ENCODE results near the gene RAB40B. TPM values are rescaled to one million over a fixed set of nuclear protein-coding genes. Genes with fewer than 3 reads are reported as not detected.
"Not testable (repeated sequence)": the region's sequence is repeated elsewhere in the genome, so short reads cannot be mapped to it uniquely, and the experiment has no call there.

RAB40B gene
- total and polyA plus RNA-seq, 2 of the 13 experiments (the other 11 are each of a cell fraction or from before 2014, with no cell fraction given) = 6.2 to 6.5 TPM

DNA sequence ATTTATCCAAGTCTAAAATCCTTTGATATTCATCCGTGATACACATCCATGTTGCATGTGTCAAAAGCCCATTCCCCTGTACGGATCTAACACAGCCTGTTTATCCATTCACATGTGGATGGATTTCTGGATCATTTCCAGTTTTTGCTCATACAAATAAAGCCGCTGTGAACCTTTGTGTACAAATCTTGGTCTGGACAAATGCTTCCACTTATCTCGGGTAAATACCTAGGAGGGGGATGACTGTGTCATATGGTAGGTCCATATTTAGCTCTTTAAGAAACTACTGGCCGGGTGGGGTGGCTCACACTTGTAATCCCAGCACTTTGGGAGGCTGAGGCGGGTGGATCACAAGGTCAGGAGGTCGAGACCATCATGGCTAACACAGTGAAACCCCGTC lies 47.0 kb upstream of the RAB40B start:
- Histone ChIP-seq H3K36me3 (replicated peaks in 1 of 2; ENCODE audit: control insufficient read depth in 1 of 2, insufficient read depth in 2 of 2, low read length in 2 of 2) (peaks cover 12 to 31% of the 10 kb centered on the region in 2 experiments), H2AFZ (ENCODE audit: low read length) (no peak overlapping the region), H3K9ac (ENCODE audit: insufficient read depth, low read depth, low read length) (no peak overlapping the region), H3K9me3 (ENCODE audit: low read length) (peaks cover 9% of the 10 kb centered on the region), H3K4me1 (ENCODE audit: insufficient read depth, low read length) (peaks cover 18% of the 10 kb centered on the region), H3K27ac (ENCODE audit: extremely low read length, insufficient read depth, low read length) (no peak overlapping the region), H3K79me2 (ENCODE audit: insufficient read depth, low read length) (no peaks in the 10 kb centered on the region), H3K4me3 (replicated peaks in 1 of 3; ENCODE audit: insufficient read depth in 1 of 3, low read depth in 2 of 3, low read length in 3 of 3) (no peak overlapping the region), H4K20me1 (ENCODE audit: insufficient read depth, low read length) (no peaks in the 10 kb centered on the region), H3K4me2 (ENCODE audit: low read depth, low read length) (no peak overlapping the region), H3K27me3 (ENCODE audit: control insufficient read depth in 1 of 2, insufficient read depth in 2 of 2, low read length in 2 of 2) (no peaks in the 10 kb centered on the region)
- FAIRE-seq = no peak
- in situ Hi-C loops (cut with HindIII; ENCODE audit: extremely low pct_ligation_motif_present, low pct_unique_long_range_greater_than_20kb) (no loop called here), intact Hi-C loops (cut with micrococcal nuclease; ENCODE audit: unreplicated experiment) (no loop called here)
- ChIA-PET POLR2A (no interaction called here), CTCF (ENCODE audit: low intra/inter-chr PET ratio, low total read pairs) (no interaction called here)
- ATAC-seq = no peak
- WGBS (ENCODE audit: low lambda C conversion rate) = 75% methylated on average over 8 of the region's 8 CpGs
- TF ChIP-seq BHLHE40 (IDR thresholded peaks at IDR 0.05; ENCODE audit: low read length) = no peak
- 0 out of 2 replicates have a peak, but pooled peaks have one; percentile 42 for TF ChIP-seq GFI1 (CRISPR knock-in tag; IDR thresholded peaks at IDR 0.05; ENCODE audit: borderline replicate concordance)
- BruUV-seq (replicated peaks) = no TSS peak
- peak; percentile 30 for DNase-seq (ENCODE audit: low spot score)

DNA sequence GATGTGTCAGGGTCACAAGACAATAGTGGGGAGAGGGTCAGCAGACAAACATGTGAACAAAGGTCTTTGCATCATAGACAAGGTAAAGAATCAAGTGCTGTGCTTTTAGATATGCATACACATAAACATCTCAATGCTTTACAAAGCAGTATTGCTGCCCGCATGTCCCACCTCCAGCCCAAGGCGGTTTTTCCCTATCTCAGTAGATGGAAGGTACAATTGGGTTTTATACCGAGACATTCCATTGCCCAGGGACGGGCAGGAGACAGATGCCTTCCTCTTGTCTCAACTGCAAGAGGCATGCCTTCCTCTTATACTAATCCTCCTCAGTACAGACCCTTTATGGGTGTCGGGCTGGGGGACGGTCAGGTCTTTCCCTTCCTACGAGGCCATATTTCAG lies 46.2 kb upstream of the RAB40B start:
- Histone ChIP-seq H3K9me3 (ENCODE audit: low read length) (peaks cover 17% of the 10 kb centered on the region), H3K36me3 (replicated peaks in 1 of 2; ENCODE audit: control insufficient read depth in 1 of 2, insufficient read depth in 2 of 2, low read length in 2 of 2) (peaks cover 19 to 39% of the 10 kb centered on the region in 2 experiments), H3K4me1 (ENCODE audit: insufficient read depth, low read length) (peaks cover 26% of the 10 kb centered on the region)
- H3K4me2 ChIP-seq (ENCODE audit: low read depth, low read length); H3K27me3 ChIP-seq (ENCODE audit: control insufficient read depth in 1 of 2, insufficient read depth in 2 of 2, low read length in 2 of 2); DNase-seq (ENCODE audit: low spot score); H3K4me3 ChIP-seq (replicated peaks in 1 of 3; ENCODE audit: insufficient read depth in 1 of 3, low read depth in 2 of 3, low read length in 3 of 3); H2AFZ ChIP-seq (ENCODE audit: low read length); POLR2A ChIA-PET; ATAC-seq; H4K20me1 ChIP-seq (ENCODE audit: insufficient read depth, low read length); H3K79me2 ChIP-seq (ENCODE audit: insufficient read depth, low read length); H3K9ac ChIP-seq (ENCODE audit: insufficient read depth, low read depth, low read length); intact Hi-C loops (cut with micrococcal nuclease; ENCODE audit: unreplicated experiment); FAIRE-seq; in situ Hi-C loops (cut with HindIII; ENCODE audit: extremely low pct_ligation_motif_present, low pct_unique_long_range_greater_than_20kb); CTCF ChIA-PET (ENCODE audit: low intra/inter-chr PET ratio, low total read pairs); H3K27ac ChIP-seq (ENCODE audit: extremely low read length, insufficient read depth, low read length); BruUV-seq (replicated peaks): not testable (repeated sequence)
- 84% methylated on average over 7 of the region's 7 CpGs for WGBS (ENCODE audit: low lambda C conversion rate)
